Hematopoietic multipotent progenitor cell treated with erythropoietin and hydrocortisone succinate and interleukin-3 and kit ligand, for 17 days (in vitro differentiated cells): Measurements from ENCODE around the gene SLC16A6.
"Not testable (repeated sequence)": the region's sequence is repeated elsewhere in the genome, so short reads cannot be mapped to it uniquely, and the experiment has no call there.

ENCODE experiments used
- DNase-seq: peaks from one replicate; pipeline ENCODE4 v3.0.0-alpha.2; 2015; ENCODE audit warnings: low spot score

Gene SLC16A6

GRCh38 chr17:68290955-68291835 is at the start of gene SLC16A6, which contains the start of gene ARSG:
TSS of gene SLC16A6 (minus strand) at chr17:68291127. CDS start at chr17:68278320, 12,807 bp downstream.
TSS of gene ARSG (plus strand) at chr17:68291495. CDS start at chr17:68307494, 15,999 bp downstream.
- no peak for DNase-seq

- DNase-seq, result no peak
Measured at GRCh38 chr17:68334393-68334792, 43.5 kb upstream of the SLC16A6 start.

DNA sequence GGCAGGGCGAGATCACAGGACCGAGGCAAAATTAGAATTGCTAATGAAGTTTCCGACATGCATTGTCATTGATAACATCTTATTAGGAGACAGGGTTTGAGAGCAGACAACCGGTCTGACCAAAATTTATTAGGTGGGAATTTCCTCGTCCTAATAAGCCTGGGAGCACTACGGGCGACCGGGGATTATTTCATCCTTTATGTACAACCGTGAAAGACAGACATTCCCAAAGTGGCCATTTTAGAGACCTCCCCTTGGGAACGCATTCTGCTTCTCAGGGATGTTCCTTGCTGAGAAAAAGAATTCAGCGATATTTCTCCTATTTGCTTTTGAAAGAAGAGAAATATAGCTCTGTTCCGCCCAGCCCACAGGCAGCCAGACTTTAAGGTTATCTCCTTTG is 41.0 kb upstream of the SLC16A6 start:
- not testable (repeated sequence) for DNase-seq

DNA sequence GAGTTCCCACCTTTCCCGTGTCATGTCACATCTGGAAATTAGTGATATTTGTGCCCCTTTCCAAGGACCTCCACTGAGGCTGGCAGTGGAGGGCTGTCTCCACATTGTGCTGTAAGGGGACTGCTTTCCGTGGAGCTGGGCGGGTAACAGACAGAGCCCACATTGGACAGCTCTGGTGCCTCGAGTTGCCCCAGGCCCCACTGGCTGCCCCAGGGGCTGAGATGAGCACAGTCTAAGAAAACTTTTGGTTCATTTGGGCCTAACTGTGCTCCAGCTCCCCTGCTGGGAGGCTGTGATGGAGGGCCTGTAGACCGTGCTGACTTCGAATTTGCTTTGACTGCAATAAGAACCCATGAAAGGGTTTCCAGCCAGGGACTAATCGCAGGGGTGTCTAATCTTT is 38.4 kb upstream of the SLC16A6 start:
- DNase-seq, result no peak

GRCh38 chr17:68328676-68329075 is 37.7 kb upstream of the SLC16A6 start:
- DNase-seq, result no peak

GRCh38 chr17:68327823-68328557 is 37.1 kb upstream of the SLC16A6 start:
- DNase-seq, result no peak

DNA sequence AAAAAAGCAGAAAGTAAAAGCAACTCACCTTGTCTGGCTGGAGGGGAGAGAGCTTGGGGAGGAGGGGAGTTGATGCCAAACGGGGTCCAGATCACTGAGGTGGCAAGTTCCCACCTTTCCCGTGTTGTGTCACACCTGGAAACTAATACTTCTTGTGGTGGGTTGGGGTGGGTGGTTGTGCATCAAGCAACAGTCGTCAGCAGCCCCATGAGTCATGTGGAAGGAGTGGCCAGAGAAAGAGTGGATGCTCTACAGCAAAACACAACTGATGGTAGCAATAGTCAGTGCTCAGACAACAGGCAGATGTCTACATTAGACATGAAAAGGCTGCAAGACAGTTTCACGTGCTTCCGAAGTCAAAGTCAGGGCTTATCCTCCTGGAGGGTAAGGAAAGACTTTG is 35.8 kb upstream of the SLC16A6 start:
- no peak for DNase-seq

DNA sequence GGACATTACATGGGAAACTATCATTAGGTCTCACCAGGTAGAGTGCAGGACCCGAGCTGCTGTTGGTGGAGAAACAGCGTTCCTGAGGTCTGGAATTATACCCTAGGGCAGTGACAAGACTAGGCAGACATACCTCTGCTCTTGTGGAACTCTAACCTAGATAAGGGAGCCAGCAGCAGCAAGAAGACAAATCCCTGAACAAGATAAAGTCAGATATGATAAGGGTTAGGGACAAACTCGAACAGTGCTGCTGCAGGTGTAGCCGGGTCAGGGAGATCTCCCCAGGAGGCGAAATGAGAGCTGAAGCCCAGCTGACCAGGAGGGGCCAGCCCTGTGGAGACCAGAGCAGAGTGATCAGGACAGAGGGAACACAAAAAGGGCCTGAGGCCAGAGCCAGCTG is 35.0 kb upstream of the SLC16A6 start:
- no peak for DNase-seq

DNA sequence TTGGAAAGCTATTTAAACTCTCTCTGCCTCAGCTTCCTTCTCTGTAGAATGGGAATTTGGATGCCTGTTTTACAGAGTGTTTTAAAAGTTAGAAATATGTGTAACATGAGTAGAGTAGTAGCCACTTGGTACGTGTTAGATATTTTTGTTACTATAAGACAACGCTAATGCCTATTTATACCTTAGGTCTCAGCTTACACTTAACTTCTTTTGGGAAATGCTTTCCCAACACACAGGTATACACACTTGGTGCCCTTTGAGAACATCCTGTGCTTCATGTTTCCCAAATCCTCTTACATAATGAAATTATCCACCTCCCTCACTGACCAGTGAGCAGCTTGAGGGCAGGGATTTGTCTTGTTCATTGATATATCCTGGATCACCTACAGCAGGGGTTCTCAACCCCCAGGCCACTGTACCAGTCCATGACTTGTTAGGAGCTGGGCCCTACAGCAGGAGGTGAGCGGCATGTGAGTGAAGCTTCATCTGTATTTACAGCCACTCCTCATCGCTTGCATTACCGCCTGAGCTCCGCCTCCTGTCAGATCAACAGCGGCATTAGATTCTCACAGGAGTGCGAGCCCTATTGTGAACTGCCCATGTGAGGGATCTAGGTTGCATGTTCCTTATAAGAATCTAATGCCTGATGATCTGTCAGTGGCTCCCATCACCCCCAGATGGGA is 33.9 kb upstream of the SLC16A6 start:
- DNase-seq, result no peak

- no peak for DNase-seq
Measured at GRCh38 chr17:68324114-68324513, 33.2 kb upstream of the SLC16A6 start.

- DNase-seq, result no peak
Measured at GRCh38 chr17:68322630-68323029, 31.7 kb upstream of the SLC16A6 start.

- DNase-seq, result no peak
Measured at GRCh38 chr17:68321556-68321954, 30.6 kb upstream of the SLC16A6 start.

GRCh38 chr17:68320943-68321555 is 30.1 kb upstream of the SLC16A6 start:
- no peak for DNase-seq

DNA sequence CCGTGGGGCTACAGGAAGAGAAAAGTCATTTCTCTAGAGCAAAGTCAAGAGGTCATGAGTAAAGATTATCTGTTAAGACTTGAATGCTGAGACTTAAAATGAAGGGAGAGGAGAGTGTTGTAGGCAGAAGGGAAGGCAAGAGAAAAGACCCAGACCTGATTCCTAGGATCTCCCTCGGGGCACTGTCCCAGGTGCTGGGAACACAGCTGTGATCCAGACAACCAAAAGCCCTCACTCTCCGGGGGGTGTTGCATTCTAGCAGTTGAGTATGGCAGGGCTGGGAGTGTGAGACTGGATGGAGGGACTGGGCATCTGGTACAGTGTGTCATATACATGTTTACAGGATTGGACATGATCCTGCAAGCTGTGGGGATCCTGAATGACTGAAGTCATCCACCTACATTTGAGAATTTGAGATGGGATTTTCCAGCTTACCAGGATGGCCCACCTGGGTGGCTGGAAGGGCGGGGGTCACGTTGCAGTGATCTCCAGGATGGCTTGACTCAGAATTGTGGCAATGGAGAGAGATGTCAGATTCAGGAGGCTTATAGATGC is 29.5 kb upstream of the SLC16A6 start:
- no peak for DNase-seq

DNA sequence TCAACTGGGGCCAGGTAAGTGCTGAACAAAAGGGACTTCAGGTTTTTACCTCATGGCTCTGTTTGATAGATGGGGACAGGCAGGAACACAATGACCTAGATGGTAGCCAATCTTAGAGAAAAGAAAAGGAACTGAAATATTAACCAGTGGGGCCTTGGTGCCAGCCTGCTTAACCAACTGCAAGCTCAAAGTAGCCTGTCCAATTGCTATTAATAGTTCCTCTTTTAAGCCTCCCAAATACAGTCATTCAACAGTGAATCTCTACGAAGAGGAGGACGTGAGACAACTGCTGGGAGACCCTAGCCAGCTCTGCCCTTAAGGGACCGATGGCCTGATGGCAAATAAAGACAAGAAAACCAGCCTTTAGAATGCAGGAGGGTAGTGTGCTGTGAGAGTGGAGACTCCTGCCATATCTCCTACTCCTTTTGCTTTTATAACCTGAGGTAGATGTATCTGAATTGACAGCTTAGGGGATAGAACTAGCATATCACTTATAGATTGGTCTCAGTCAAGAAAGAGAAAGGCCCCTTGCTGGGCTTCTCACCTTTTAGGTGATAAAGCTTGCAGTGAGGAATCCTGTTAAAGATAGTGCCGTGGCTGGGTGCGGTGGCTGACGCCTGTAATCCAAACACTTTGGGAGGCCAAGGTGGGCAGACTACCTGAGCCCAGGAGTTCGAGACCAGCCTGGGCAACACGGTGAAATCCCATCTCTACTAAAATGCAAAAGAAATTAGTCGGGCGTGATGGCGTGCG is 28.7 kb upstream of the SLC16A6 start:
- no peak for DNase-seq

DNA sequence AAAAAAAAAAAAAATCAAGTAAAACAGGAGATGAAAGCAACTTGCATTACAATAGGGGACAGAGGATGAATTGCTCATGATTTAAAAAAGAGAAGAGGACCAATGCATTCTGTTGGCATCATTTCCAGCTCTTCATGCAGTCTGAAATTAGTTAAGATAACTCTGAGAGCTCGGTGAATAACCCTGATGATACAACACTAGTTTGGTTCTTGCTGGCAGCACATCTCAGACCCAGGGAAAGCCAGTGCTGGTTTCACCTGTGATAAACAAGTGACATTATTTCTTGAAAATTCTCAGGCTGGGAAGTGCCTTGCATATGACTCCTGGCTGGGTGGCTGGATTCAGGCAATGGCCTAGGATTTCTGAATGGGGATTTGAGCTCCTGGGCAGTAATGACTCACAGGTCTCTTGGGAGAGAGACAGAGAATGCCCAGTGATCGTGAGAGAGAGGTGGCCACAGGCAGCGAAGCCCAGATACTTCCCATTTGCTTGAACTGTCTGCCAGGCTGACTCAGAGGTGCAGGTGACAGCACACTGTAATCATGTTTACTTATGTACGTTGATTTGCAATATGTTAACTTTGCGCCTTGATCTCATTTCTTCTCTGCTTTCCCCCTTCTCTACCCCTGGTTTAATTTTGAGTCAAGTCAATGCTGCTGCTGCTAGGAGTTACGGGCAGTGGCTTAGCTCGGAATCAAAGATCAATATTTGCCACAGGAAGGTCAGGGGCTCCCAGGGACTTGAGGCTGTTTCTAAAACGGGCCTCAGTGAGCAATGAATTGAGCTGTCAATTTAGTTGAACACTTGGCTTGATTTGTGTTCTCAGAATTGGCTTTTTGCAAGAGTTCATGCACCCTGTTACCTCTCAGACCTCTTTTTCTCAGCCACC is 27.4 kb upstream of the SLC16A6 start:
- DNase-seq, result no peak

DNA sequence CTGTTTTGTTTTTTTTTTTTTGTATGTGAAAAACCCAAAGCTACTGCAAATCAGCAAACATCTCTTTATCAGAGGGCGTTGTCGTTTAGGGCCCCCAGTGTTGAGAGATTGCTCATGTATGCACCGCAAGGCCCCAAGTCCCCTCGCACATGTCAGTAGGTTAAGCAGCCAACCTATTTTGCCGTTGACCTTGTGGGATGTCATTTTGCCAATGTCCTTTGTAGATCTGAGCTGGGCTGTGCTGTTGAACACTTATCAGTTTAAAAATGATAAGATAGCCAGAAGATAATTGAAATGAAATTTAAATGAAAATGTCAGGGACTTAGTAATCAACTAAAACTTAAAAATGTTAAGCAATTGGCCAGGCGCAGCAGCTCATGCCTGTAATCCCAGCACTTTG is 26.5 kb upstream of the SLC16A6 start:
- no peak for DNase-seq

- no peak for DNase-seq
Measured at GRCh38 chr17:68315930-68316329, 25.0 kb upstream of the SLC16A6 start.

GRCh38 chr17:68314916-68315535 is 24.1 kb upstream of the SLC16A6 start:
- no peak for DNase-seq

DNA sequence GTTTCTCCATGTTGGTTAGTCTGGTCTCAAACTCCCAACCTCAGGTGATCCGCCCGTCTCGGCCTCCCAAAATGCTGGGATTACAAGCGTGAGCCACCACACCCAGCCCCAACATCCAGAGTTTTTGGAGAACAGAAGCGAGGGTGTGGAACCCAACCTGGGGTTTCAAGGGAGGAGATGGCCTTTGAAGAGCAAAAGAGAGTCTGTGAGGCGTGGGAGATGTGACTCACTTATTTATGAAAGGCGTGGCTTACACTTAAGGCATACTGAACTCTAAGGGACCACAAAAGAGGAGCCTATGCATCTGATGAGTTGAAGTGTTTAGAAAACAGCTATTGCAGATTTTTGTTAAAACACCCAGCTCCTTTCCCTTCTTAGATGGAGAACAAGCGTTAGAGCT is 19.2 kb upstream of the SLC16A6 start:
- DNase-seq, result no peak
